Suprapubic skin (tissue), 3 donors: Measurements from ENCODE around the gene MAN1C1.

Experiments
- EP300 ChIP-seq: sonication (generic); formaldehyde crosslinking; IDR thresholded peaks from one replicate; pipeline ENCODE4 v1.6.1; 2017; ENCODE audit warnings: antibody characterized with exemption
- POLR2A ChIP-seq, 2 donors: fragments of 450-650 bp; IDR thresholded peaks; one replicate each; pipeline ENCODE4 v1.6.1; 2017; ENCODE audit warnings: antibody characterized with exemption in 2 of 2, mild to moderate bottlenecking in 2 of 2, moderate library complexity in 2 of 2
- TF ChIP-seq, protein P1 (sequence below), 2 donors: fragments of 200-600 bp in 1 of 2; fragments of 450-650 bp in 1 of 2; sonication (generic) in 1 of 2; IDR thresholded peaks; one replicate each; pipeline ENCODE4 v1.5.1; 2016 to 2019; ENCODE audit warnings: antibody characterized with exemption in 2 of 2, mild to moderate bottlenecking in 1 of 2, moderate library complexity in 1 of 2

DNA sequence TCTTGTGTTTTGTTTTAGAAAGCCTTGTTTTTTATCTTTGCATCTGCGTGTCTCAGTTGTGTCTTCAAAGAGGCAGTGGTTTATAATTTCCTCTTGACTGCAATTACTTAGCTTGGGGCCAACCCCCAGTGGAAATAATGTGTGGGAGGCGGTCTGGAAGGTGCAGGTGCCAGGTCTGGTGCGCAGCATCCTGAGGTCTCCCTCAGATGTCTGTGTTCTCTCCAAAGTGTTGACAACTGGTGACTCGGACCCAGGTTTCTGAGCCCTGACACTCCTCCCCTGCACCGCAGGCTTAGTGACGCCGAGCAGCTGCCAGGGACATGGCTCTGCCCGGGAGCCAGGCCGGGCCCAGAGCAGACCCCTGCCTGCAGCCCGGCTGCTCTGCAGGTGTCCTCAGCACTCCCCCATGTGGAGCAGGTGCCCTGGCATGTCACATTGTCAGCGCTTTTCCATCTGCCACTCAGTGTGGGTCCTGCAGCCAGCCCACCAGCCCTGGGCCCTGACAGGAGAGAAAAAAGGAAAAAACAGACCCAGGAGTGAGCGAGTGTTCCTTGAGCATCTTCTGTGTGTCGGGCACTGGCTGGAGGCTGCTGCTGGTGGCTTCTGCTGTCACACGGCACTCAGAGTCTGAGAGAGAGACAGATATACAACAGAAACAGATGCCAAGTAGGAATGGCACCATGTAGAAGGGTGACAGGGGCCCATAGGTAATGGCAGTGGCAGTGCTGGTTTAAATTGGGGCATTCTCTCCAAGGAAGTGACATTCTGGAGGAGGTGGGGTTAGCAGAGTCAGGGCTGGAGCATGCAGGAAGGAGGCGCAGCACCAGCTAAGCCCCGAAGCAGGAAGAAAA lies 158.6 kb downstream of the MAN1C1 start:
- TF ChIP-seq, protein P1, sequence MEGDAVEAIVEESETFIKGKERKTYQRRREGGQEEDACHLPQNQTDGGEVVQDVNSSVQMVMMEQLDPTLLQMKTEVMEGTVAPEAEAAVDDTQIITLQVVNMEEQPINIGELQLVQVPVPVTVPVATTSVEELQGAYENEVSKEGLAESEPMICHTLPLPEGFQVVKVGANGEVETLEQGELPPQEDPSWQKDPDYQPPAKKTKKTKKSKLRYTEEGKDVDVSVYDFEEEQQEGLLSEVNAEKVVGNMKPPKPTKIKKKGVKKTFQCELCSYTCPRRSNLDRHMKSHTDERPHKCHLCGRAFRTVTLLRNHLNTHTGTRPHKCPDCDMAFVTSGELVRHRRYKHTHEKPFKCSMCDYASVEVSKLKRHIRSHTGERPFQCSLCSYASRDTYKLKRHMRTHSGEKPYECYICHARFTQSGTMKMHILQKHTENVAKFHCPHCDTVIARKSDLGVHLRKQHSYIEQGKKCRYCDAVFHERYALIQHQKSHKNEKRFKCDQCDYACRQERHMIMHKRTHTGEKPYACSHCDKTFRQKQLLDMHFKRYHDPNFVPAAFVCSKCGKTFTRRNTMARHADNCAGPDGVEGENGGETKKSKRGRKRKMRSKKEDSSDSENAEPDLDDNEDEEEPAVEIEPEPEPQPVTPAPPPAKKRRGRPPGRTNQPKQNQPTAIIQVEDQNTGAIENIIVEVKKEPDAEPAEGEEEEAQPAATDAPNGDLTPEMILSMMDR (IDR thresholded peaks at IDR 0.05): no peak
- TF ChIP-seq POLR2A (IDR thresholded peaks at IDR 0.05) (no peak), EP300 (no peak)
